Gastroesophageal sphincter (tissue), 4 donors: ENCODE measurements around the gene CCDC85C. TPM values are rescaled to one million over a fixed set of nuclear protein-coding genes. Genes with fewer than 3 reads are reported as not detected.

Experiments
- ATAC-seq: fragments of 150-250 bp; one replicate; pipeline ENCODE4 v1.9.1; 2016; ENCODE audit warnings: mild to moderate bottlenecking, moderate library complexity
- H3K27ac ChIP-seq, 4 donors: fragments of 200-600 bp; sonication (generic) in 3 of 4; 1 replicate in 3 of 4; 2 replicates in 1 of 4; pipeline ENCODE4 v1.5.1; 2016 to 2019
- H3K27me3 ChIP-seq: fragments of 200-600 bp; sonication (generic); one replicate; pipeline ENCODE4 v1.5.1; 2019
- H3K36me3 ChIP-seq, 2 donors: fragments of 200-600 bp; sonication (generic); one replicate each; pipeline ENCODE4 v1.5.1; 2019; ENCODE audit warnings: control low read depth in 1 of 2
- H3K4me1 ChIP-seq, 3 donors: fragments of 200-600 bp; sonication (generic); 1 replicate in 2 of 3; 2 replicates in 1 of 3; pipeline ENCODE4 v1.5.1; 2016 to 2019; ENCODE audit warnings: control low read depth in 2 of 3
- H3K4me3 ChIP-seq, 2 donors: fragments of 200-600 bp; sonication (generic); one replicate each; pipeline ENCODE4 v1.5.1; 2019; ENCODE audit warnings: mild to moderate bottlenecking in 1 of 2, moderate library complexity in 1 of 2
- H3K9me3 ChIP-seq, 3 donors: fragments of 200-600 bp; sonication (generic); one replicate each; pipeline ENCODE4 v1.5.1; 2017 to 2019; ENCODE audit warnings: control low read depth in 2 of 3
- CTCF ChIP-seq, 4 experiments: fragments of 200-600 bp in 2 of 4; fragments of 450-650 bp in 2 of 4; sonication (generic) in 1 of 4; IDR thresholded peaks; one replicate each; pipeline ENCODE4 v1.5.1; 2017 to 2019; ENCODE audit warnings: antibody characterized with exemption in 4 of 4, mild to moderate bottlenecking in 2 of 4, moderate library complexity in 2 of 4
- EP300 ChIP-seq: sonication (generic); formaldehyde crosslinking; IDR thresholded peaks from one replicate; pipeline ENCODE4 v1.6.1; 2017; ENCODE audit warnings: antibody characterized with exemption, mild to moderate bottlenecking
- POLR2A ChIP-seq, 2 donors: fragments of 450-650 bp; IDR thresholded peaks; one replicate each; pipeline ENCODE4 v1.6.1; 2017; ENCODE audit warnings: antibody characterized with exemption in 2 of 2, mild to moderate bottlenecking in 2 of 2, moderate library complexity in 1 of 2
- POLR2AphosphoS5 ChIP-seq: sonication (generic); formaldehyde crosslinking; IDR thresholded peaks from one replicate; pipeline ENCODE4 v1.6.1; 2017; ENCODE audit warnings: antibody characterized with exemption
- WGBS, 2 donors: methylation state at CpG; one replicate each; pipeline ENCODE4 v1.1.5; 2018; ENCODE audit warnings: low coverage in 1 of 2; 5-methylcytosine and 5-hydroxymethylcytosine counted together
- total RNA-seq, 4 donors: library from RNA; depleted of rRNA; stranded (reverse); fragments of >200 nt; gene quantifications; one replicate each; pipeline ENCODE4 v1.1.0, GENCODE V29; 2016

CCDC85C gene
- total RNA-seq, 4 donors from 2014 or later: 14.0 to 58.2 (median 25.0) TPM

- no peaks in the 10 kb centered on the region for H3K36me3 ChIP-seq
- WGBS, 2 donors: 72% methylated on average over 2 of the region's 3 CpGs; no CpG with 5 or more reads in 1 of the 2 donors
- no peaks in the 10 kb centered on the region for H3K27me3 ChIP-seq
- H3K9me3 ChIP-seq: no peaks in the 10 kb centered on the region
- TF ChIP-seq EP300: no peak
- TF ChIP-seq POLR2AphosphoS5: no peak
- TF ChIP-seq CTCF (IDR thresholded peaks at IDR 0.05): no peak
- no peak for TF ChIP-seq POLR2A (IDR thresholded peaks at IDR 0.05)
- peak overlapping the region in 3 of 4 donors; percentile 76 to 97 (median 87) for H3K27ac ChIP-seq
- H3K4me3 ChIP-seq: no peak overlapping the region
- H3K4me1 ChIP-seq: peaks cover 0 to 100% (median 33%) of the 10 kb centered on the region in 3 donors
- no peak for ATAC-seq
Measured at GRCh38 chr14:99598774-99599173, 5.2 kb downstream of the CCDC85C start.

- Histone ChIP-seq H3K27ac (peak overlapping the region in 3 of 4 donors; percentile 76 to 97 (median 87)), H3K4me3 (no peak overlapping the region), H3K9me3 (no peaks in the 10 kb centered on the region), H3K36me3 (no peaks in the 10 kb centered on the region), H3K4me1 (peaks cover 0 to 100% (median 39%) of the 10 kb centered on the region in 3 donors), H3K27me3 (no peaks in the 10 kb centered on the region)
- TF ChIP-seq POLR2A (IDR thresholded peaks at IDR 0.05) (no peak), CTCF (IDR thresholded peaks at IDR 0.05) (no peak), POLR2AphosphoS5 (no peak), EP300 (no peak)
- WGBS, 2 donors: 57% methylated on average over 5 of the region's 20 CpGs; no CpG with 5 or more reads in 1 of the 2 donors
- ATAC-seq: no peak
Measured at GRCh38 chr14:99597911-99598600, 6.0 kb downstream of the CCDC85C start.

- Histone ChIP-seq H3K27ac (peak overlapping the region in 3 of 4 donors; percentile 76 to 97 (median 87)), H3K27me3 (no peaks in the 10 kb centered on the region), H3K36me3 (no peaks in the 10 kb centered on the region), H3K4me3 (no peak overlapping the region), H3K9me3 (no peaks in the 10 kb centered on the region), H3K4me1 (peaks cover 0 to 100% (median 42%) of the 10 kb centered on the region in 3 donors)
- no peak for ATAC-seq
- no peak for TF ChIP-seq EP300
- no peak for TF ChIP-seq CTCF (IDR thresholded peaks at IDR 0.05)
- no peak for TF ChIP-seq POLR2AphosphoS5
- no peak for TF ChIP-seq POLR2A (IDR thresholded peaks at IDR 0.05)
- WGBS, 2 donors: no CpG with 5 or more reads among the region's 7 CpGs
Measured at GRCh38 chr14:99596772-99597171, 7.2 kb downstream of the CCDC85C start.

GRCh38 chr14:99596071-99596627 is 7.9 kb downstream of the CCDC85C start:
- peak overlapping the region in 3 of 4 donors; percentile 76 to 97 (median 87) for H3K27ac ChIP-seq

More at GRCh38 chr14:99596071-99596627, 7.9 kb downstream of the CCDC85C start:
- peak; percentile 59 for ATAC-seq
- Histone ChIP-seq H3K4me3 (no peak overlapping the region), H3K9me3 (no peaks in the 10 kb centered on the region), H3K4me1 (peaks cover 0 to 100% (median 39%) of the 10 kb centered on the region in 3 donors), H3K36me3 (no peaks in the 10 kb centered on the region), H3K27me3 (no peaks in the 10 kb centered on the region)
- TF ChIP-seq POLR2A (IDR thresholded peaks at IDR 0.05) (no peak), EP300 (no peak), POLR2AphosphoS5 (no peak), CTCF (IDR thresholded peaks at IDR 0.05) (no peak)
- 40 to 59% methylated on average over 2 to 7 of the region's 10 CpGs for WGBS, 2 donors
